GM19193 (cell line): Measurements from ENCODE around the gene DCAF8L1.

Experiments
- POLR2A ChIP-seq: IDR thresholded peaks from 4 replicates; pipeline ENCODE4 v1.6.1; 2011; ENCODE audit not compliant: insufficient read depth, insufficient read length; ENCODE audit errors: extremely low read depth

DCAF8L1 gene

DNA sequence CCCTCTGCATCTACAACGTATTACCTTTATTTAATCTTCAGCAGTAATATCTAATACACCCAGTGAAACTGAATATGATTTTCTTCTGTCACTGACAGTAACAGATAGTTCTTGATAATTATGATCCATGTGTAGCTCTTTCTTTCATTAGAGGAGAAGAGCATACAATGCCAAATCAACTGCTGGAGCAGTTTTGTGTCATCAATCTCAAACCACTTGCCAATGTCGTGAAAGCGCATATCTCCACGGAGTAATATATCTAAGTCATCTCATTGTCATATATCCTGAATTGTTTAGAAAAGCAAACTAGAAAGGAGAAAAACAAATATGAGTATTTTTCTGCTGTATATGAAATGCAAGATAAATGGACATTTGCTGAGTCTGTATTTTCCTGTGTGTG, 47.9 kb downstream of the DCAF8L1 start:
- TF ChIP-seq POLR2A = no peak
